H1 (cell line): ENCODE results near the gene NDUFS5. TPM values are rescaled to one million over a fixed set of nuclear protein-coding genes. Genes with fewer than 3 reads are reported as not detected.

ENCODE experiments used
- CTCF ChIA-PET: fragments of 300-600 bp; sonication (Branson Sonifier 250); formaldehyde crosslinking; loops from one replicate; lab custom pipeline; 2021; ENCODE audit not compliant: partially characterized antibody; lab: Charles Lee
- POLR2A ChIA-PET: fragments of 300-600 bp; sonication (Branson Sonifier 250); formaldehyde crosslinking; loops from one replicate; lab custom pipeline; 2021; ENCODE audit warnings: inconsistent platforms; ENCODE audit not compliant: partially characterized antibody; lab: Charles Lee
- DNase-seq, 2 experiments: peaks; one replicate each; pipeline versions ENCODE4 v3.0.0 to v3.0.0-alpha.2; 2010 to 2022; ENCODE audit warnings: low spot score in 2 of 2, low read depth in 1 of 2, mixed read lengths in 1 of 2
- FAIRE-seq: peaks from 2 replicates; lab custom pipeline; 2011; peaks lifted over from hg19 to GRCh38; lab: Jason Lieb, UNC
- H2AFZ ChIP-seq: 2 replicates; pipeline ENCODE4 v1.8.1; 2012; ENCODE audit warnings: low read length, inconsistent platforms
- H2AK5ac ChIP-seq: 2 replicates; pipeline ENCODE4 v1.6.1; 2013; ENCODE audit warnings: low read depth, low read length
- H2BK120ac ChIP-seq: replicated peaks from 2 replicates; pipeline ENCODE3; 2013; ENCODE audit warnings: low read depth, low read length, inconsistent platforms
- H2BK12ac ChIP-seq: 2 replicates; pipeline ENCODE4 v1.6.1; 2013; ENCODE audit warnings: low read depth, low read length
- H2BK15ac ChIP-seq: 2 replicates; pipeline ENCODE4 v1.6.1; 2013; ENCODE audit warnings: low read length
- H2BK20ac ChIP-seq: 2 replicates; pipeline ENCODE4 v1.6.1; 2013; ENCODE audit warnings: low read length
- H2BK5ac ChIP-seq: 2 replicates; pipeline ENCODE4 v1.6.1; 2013; ENCODE audit warnings: low read depth, low read length
- H3K14ac ChIP-seq: 2 replicates; pipeline ENCODE4 v1.6.1; 2013; ENCODE audit warnings: inconsistent platforms; ENCODE audit not compliant: insufficient read length
- H3K18ac ChIP-seq: 2 replicates; pipeline ENCODE4 v1.6.1; 2013; ENCODE audit warnings: low read length; ENCODE audit errors: extremely low read depth
- H3K23ac ChIP-seq: 2 replicates; pipeline ENCODE4 v1.6.1; 2013; ENCODE audit warnings: inconsistent platforms; ENCODE audit not compliant: insufficient read length
- H3K23me2 ChIP-seq: 2 replicates; pipeline ENCODE4 v1.6.1; 2013; ENCODE audit warnings: low read depth, low read length
- H3K27ac ChIP-seq: 2 replicates; pipeline ENCODE4 v1.6.1; 2011; ENCODE audit warnings: low read depth, low read length, inconsistent platforms
- H3K27me3 ChIP-seq, 4 experiments: replicated peaks in 1 of 4; 1 replicate in 1 of 4; 2 replicates in 3 of 4; pipeline versions ENCODE4 v1.6.1 to v1.8.1; 2011 to 2013; ENCODE audit warnings: low read length in 3 of 4, mild to moderate bottlenecking in 3 of 4, inconsistent platforms in 2 of 4, mixed read lengths in 2 of 4, moderate library complexity in 1 of 4; ENCODE audit not compliant: control insufficient read depth in 3 of 4, insufficient read depth in 3 of 4; ENCODE audit errors: extremely low read depth in 1 of 4
- H3K36me3 ChIP-seq, 4 experiments: 2 replicates each; pipeline versions ENCODE4 v1.6.1 to v1.8.1; 2011 to 2013; ENCODE audit warnings: mild to moderate bottlenecking in 4 of 4, low read length in 3 of 4, moderate library complexity in 2 of 4, control low read depth in 1 of 4, inconsistent platforms in 1 of 4; ENCODE audit not compliant: insufficient read depth in 4 of 4, control insufficient read depth in 2 of 4
- H3K4ac ChIP-seq: replicated peaks from 2 replicates; pipeline ENCODE3; 2013; ENCODE audit warnings: low read length, low read depth, mixed read lengths, inconsistent platforms; ENCODE audit not compliant: insufficient read length
- H3K4me1 ChIP-seq, 4 experiments: replicated peaks in 1 of 4; 1 replicate in 1 of 4; 2 replicates in 3 of 4; pipeline versions ENCODE4 v1.6.1 to v1.8.1; 2011 to 2013; ENCODE audit warnings: low read length in 3 of 4, inconsistent platforms in 2 of 4, mixed read lengths in 1 of 4; ENCODE audit not compliant: insufficient read depth in 4 of 4, control insufficient read depth in 3 of 4
- H3K4me2 ChIP-seq, 2 experiments: 2 replicates each; pipeline versions ENCODE4 v1.6.1 to v1.8.1; 2011 to 2013; ENCODE audit warnings: low read depth in 2 of 2, low read length in 2 of 2, control low read depth in 1 of 2, inconsistent platforms in 1 of 2, mild to moderate bottlenecking in 1 of 2; ENCODE audit not compliant: insufficient read depth in 1 of 2
- H3K4me3 ChIP-seq, 4 experiments: fragments of 200-600, 300-600 bp in 1 of 4; sonication (generic), shearing (Covaris generic), sonication (Bioruptor Twin) in 1 of 4; 2 replicates each; pipeline versions ENCODE4 v1.5.1 to v1.8.1; 2011 to 2016; ENCODE audit warnings: low read length in 4 of 4, low read depth in 3 of 4, control low read depth in 2 of 4, inconsistent platforms in 2 of 4, mild to moderate bottlenecking in 2 of 4, mixed read lengths in 1 of 4, moderate library complexity in 1 of 4; ENCODE audit not compliant: insufficient read depth in 2 of 4; ENCODE audit errors: extremely low read depth in 1 of 4
- H3K56ac ChIP-seq: replicated peaks from 2 replicates; pipeline ENCODE3; 2013; ENCODE audit warnings: low read depth, mild to moderate bottlenecking, mixed read lengths, low read length, inconsistent platforms; ENCODE audit not compliant: insufficient read length
- H3K79me1 ChIP-seq: 2 replicates; pipeline ENCODE4 v1.6.1; 2013; ENCODE audit warnings: low read depth, low read length, control low read depth
- H3K79me2 ChIP-seq, 2 experiments: 2 replicates each; pipeline versions ENCODE4 v1.6.1 to v1.8.1; 2012 to 2013; ENCODE audit warnings: low read length in 2 of 2, mild to moderate bottlenecking in 2 of 2, inconsistent platforms in 1 of 2; ENCODE audit not compliant: insufficient read depth in 2 of 2, control insufficient read depth in 1 of 2
- H3K9ac ChIP-seq, 4 experiments: replicated peaks in 1 of 4; 1 replicate in 1 of 4; 2 replicates in 3 of 4; pipeline versions ENCODE4 v1.6.1 to v1.8.1; 2011 to 2013; ENCODE audit warnings: low read depth in 3 of 4, low read length in 3 of 4, control low read depth in 2 of 4, mild to moderate bottlenecking in 2 of 4, moderate library complexity in 2 of 4, inconsistent platforms in 1 of 4; ENCODE audit errors: extremely low read depth in 1 of 4
- H3K9me3 ChIP-seq, 2 experiments: 2 replicates each; pipeline versions ENCODE4 v1.6.1 to v1.8.1; 2012 to 2013; ENCODE audit warnings: mild to moderate bottlenecking in 2 of 2, moderate library complexity in 2 of 2, control low read depth in 1 of 2, inconsistent platforms in 1 of 2, low read depth in 1 of 2, low read length in 1 of 2, mixed read lengths in 1 of 2; ENCODE audit not compliant: insufficient read depth in 2 of 2
- H4K20me1 ChIP-seq, 2 experiments: replicated peaks in 1 of 2; 2 replicates each; pipeline versions ENCODE3 to v1.8.1; 2011 to 2013; ENCODE audit warnings: inconsistent platforms in 2 of 2, low read length in 2 of 2, mild to moderate bottlenecking in 1 of 2; ENCODE audit not compliant: insufficient read depth in 2 of 2, control insufficient read depth in 1 of 2
- H4K5ac ChIP-seq: 2 replicates; pipeline ENCODE4 v1.6.1; 2013; ENCODE audit warnings: low read length, low read depth, mixed read lengths, inconsistent platforms; ENCODE audit not compliant: insufficient read length
- H4K8ac ChIP-seq: 2 replicates; pipeline ENCODE4 v1.8.0; 2013; ENCODE audit warnings: mild to moderate bottlenecking, moderate library complexity, low read length, inconsistent platforms; ENCODE audit not compliant: insufficient read depth; ENCODE audit errors: extremely low read depth
- H4K91ac ChIP-seq: replicated peaks from 2 replicates; pipeline ENCODE3; 2013; ENCODE audit warnings: low read length, mixed read lengths, inconsistent platforms; ENCODE audit not compliant: insufficient read length
- CBX8 ChIP-seq: fragments of 300-800, 300-1000 bp; sonication (generic); IDR thresholded peaks from 2 replicates; pipeline ENCODE4 v1.7.1; 2016; ENCODE audit warnings: low read depth, low read length, borderline replicate concordance
- CTBP2 ChIP-seq: IDR thresholded peaks from 2 replicates; pipeline ENCODE4 v1.7.0; 2011; ENCODE audit warnings: borderline replicate concordance, mild to moderate bottlenecking, moderate library complexity, mixed read lengths, low read length; ENCODE audit not compliant: insufficient read depth, insufficient read length
- GABPA ChIP-seq: IDR thresholded peaks from 2 replicates; pipeline ENCODE4 v1.6.1; 2011; ENCODE audit warnings: mild to moderate bottlenecking, low read length, moderate library complexity, borderline replicate concordance; ENCODE audit not compliant: insufficient read depth
- GTF2F1 ChIP-seq: IDR thresholded peaks from 2 replicates; pipeline ENCODE4 v1.6.1; 2012; ENCODE audit warnings: low read depth, low read length, improper control_type of control experiment, borderline replicate concordance
- PHF8 ChIP-seq: fragments of 200-600 bp; sonication (generic); conservative IDR thresholded peaks from 2 replicates; pipeline ENCODE4 v1.7.1; 2012; ENCODE audit warnings: low read depth, mild to moderate bottlenecking, inconsistent platforms, low read length, moderate library complexity
- POU5F1 ChIP-seq: IDR thresholded peaks from 2 replicates; pipeline ENCODE4 v1.6.1; 2011; ENCODE audit warnings: low read depth, mild to moderate bottlenecking, low read length, moderate library complexity
- SP1 ChIP-seq: IDR thresholded peaks from 2 replicates; pipeline ENCODE4 v1.6.1; 2011; ENCODE audit warnings: low read depth, low read length
- SUZ12 ChIP-seq: fragments of 200-600 bp; sonication (generic); IDR thresholded peaks from 2 replicates; pipeline ENCODE4 v1.6.1; 2012; ENCODE audit warnings: mild to moderate bottlenecking, inconsistent platforms, low read length, moderate library complexity, mixed read lengths
- TBP ChIP-seq: IDR thresholded peaks from 2 replicates; pipeline ENCODE4 v1.6.1; 2011; ENCODE audit warnings: low read depth, low read length, improper control_type of control experiment
- TCF12 ChIP-seq: IDR thresholded peaks from 2 replicates; pipeline ENCODE4 v1.6.1; 2011; ENCODE audit warnings: low read depth, mild to moderate bottlenecking, low read length
- YY1 ChIP-seq: IDR thresholded peaks from 2 replicates; pipeline ENCODE4 v1.6.1; 2011; ENCODE audit warnings: low read depth, mild to moderate bottlenecking, low read length
- WGBS, 2 experiments: shearing (Covaris generic) in 1 of 2; methylation state at CpG; one replicate each; pipeline versions ENCODE4 v1.1.6 to v1.1.7; 2013 to 2015; ENCODE audit warnings: low lambda C conversion rate in 2 of 2, mixed read lengths in 2 of 2, inconsistent platforms in 1 of 2, low coverage in 1 of 2, missing lambda C conversion rate in 1 of 2; ENCODE audit not compliant: insufficient replicate concordance in 2 of 2, insufficient coverage in 1 of 2, insufficient read length in 1 of 2; ENCODE audit errors: extremely low coverage in 1 of 2, missing lambda C conversion rate in 1 of 2; 5-methylcytosine and 5-hydroxymethylcytosine counted together
- polyA plus RNA-seq, 7 experiments: library from polyadenylated mRNA; depleted of rRNA in 3 of 7; stranded (reverse) in 5 of 7; unstranded in 2 of 7; fragments of >200 nt in 5 of 7; fragments of 200-250 nt in 2 of 7; gene quantifications; 1 replicate in 5 of 7; 2 replicates in 1 of 7; 4 replicates in 1 of 7; pipeline versions ENCODE4 v1.2.1 to v1.2.3, GENCODE V29; 2011 to 2013; ENCODE audit warnings: missing spikeins in 2 of 7, mixed read lengths in 2 of 7
- total RNA-seq: library from RNA; stranded (reverse); fragmentation: NEBNext Ultra II Directional; extraction: Animal tissue kit (Norgen Biotek cat#: 25700); gene quantifications from 2 replicates; pipeline ENCODE4 v1.2.1, GENCODE V29; 2021
- TF ChIP-seq, protein P1 (sequence below), 3 experiments: IDR thresholded peaks; 1 replicate in 2 of 3; 2 replicates in 1 of 3; pipeline versions ENCODE4 v1.5.1 to v1.6.1; 2011; ENCODE audit warnings: low read length in 3 of 3, mild to moderate bottlenecking in 3 of 3, inconsistent platforms in 2 of 3, low read depth in 1 of 3, moderate library complexity in 1 of 3; ENCODE audit not compliant: insufficient read depth in 1 of 3; ENCODE audit errors: control extremely low read depth in 1 of 3

Gene NDUFS5
- total and polyA plus RNA-seq, 2 of the 8 experiments (the other 6 are each of a cell fraction or from before 2014, with no cell fraction given) = 435 to 835 TPM

DNA sequence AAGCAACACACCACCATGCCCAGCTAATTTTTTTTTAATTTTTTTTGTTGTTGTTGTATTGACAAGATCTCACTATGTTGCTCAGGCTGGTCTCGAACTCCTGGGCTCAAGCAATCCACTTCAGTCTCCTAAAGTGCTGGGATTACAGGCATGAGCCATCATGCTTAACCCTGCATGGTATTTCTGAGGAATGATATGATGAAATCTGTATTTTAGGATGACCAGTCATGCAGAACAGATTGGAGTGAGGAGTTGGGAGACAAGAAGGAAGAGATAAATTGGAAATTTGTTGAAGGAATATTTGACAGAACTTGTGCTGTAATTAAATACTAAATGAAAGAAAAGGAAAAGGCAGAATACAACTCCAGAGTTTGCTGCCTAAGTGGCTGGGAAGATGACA is 4.7 kb upstream of the NDUFS5 start:
- Histone ChIP-seq H3K56ac (no peak overlapping the region), H3K27me3 (no peaks in the 10 kb centered on the region; a peak in 1 of 7 replicates), H2BK5ac (no peak overlapping the region), H4K20me1 (no peaks in the 10 kb centered on the region), H2AK5ac (no peak overlapping the region), H2BK120ac (no peak overlapping the region), H3K4me1 (peaks cover 4 to 13% (median 6%) of the 10 kb centered on the region in 4 experiments; a peak in 5 of 7 replicates), H2AFZ (no peak overlapping the region), H3K27ac (no peak overlapping the region), H2BK15ac (no peak overlapping the region), H3K18ac (no peak overlapping the region), H3K9ac (no peak overlapping the region), H3K23me2 (no peaks in the 10 kb centered on the region), H3K36me3 (no peaks in the 10 kb centered on the region), H4K91ac (no peak overlapping the region), H3K4ac (no peak overlapping the region), H2BK20ac (no peak overlapping the region), H3K79me2 (peaks cover 0 to 2% of the 10 kb centered on the region in 2 experiments; a peak in 1 of 4 replicates), H3K79me1 (no peaks in the 10 kb centered on the region), H3K9me3 (no peaks in the 10 kb centered on the region), H3K4me3 (no peak overlapping the region), H2BK12ac (no peak overlapping the region), H4K5ac (no peak overlapping the region), H4K8ac (no peak overlapping the region), H3K4me2 (no peak overlapping the region), H3K14ac (no peak overlapping the region), H3K23ac (no peak overlapping the region)
- 85% methylated on average over 1 of the region's 1 CpG; no CpG with 5 or more reads in 1 of the 2 experiments for WGBS, 2 experiments
- CTCF ChIA-PET = interaction anchor here (0.7 kb wide), 1 partner anchor 26 kb away, joined by 3 read pairs; no protein-coding TSS in a partner anchor
- POLR2A ChIA-PET = interaction anchor here (0.7 to 11.3 kb wide), 4 partner anchors 15 to 27 kb away, joined by 3 to 182 read pairs (median 4); no protein-coding TSS in a partner anchor
- FAIRE-seq (no peak), DNase-seq (no peak)
- TF ChIP-seq CBX8 (no peak), GTF2F1 (no peak), SUZ12 (no peak), PHF8 (no peak), CTBP2 (no peak), TBP (no peak), YY1 (no peak), SP1 (no peak), POU5F1 (no peak), GABPA (no peak), TCF12 (no peak)
- TF ChIP-seq, protein P1, sequence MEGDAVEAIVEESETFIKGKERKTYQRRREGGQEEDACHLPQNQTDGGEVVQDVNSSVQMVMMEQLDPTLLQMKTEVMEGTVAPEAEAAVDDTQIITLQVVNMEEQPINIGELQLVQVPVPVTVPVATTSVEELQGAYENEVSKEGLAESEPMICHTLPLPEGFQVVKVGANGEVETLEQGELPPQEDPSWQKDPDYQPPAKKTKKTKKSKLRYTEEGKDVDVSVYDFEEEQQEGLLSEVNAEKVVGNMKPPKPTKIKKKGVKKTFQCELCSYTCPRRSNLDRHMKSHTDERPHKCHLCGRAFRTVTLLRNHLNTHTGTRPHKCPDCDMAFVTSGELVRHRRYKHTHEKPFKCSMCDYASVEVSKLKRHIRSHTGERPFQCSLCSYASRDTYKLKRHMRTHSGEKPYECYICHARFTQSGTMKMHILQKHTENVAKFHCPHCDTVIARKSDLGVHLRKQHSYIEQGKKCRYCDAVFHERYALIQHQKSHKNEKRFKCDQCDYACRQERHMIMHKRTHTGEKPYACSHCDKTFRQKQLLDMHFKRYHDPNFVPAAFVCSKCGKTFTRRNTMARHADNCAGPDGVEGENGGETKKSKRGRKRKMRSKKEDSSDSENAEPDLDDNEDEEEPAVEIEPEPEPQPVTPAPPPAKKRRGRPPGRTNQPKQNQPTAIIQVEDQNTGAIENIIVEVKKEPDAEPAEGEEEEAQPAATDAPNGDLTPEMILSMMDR (IDR thresholded peaks at IDR 0.05; ENCODE audit: control extremely low read depth in 1 of 3, insufficient read depth in 1 of 3, low read depth in 1 of 3, low read length in 3 of 3) = no peak
